ENCODE data around the gene MSX2. TPM values are rescaled to one million over a fixed set of nuclear protein-coding genes. Genes with fewer than 3 reads are reported as not detected.

Gene MSX2
- total RNA-seq: not detected in 2 replicates

GRCh38 chr5:174724484-174725260, at the start of gene MSX2:
TSS of gene MSX2 (plus strand) at chr5:174724582. CDS start at chr5:174724660, 78 bp downstream.
- Mint-ChIP-seq H3K27me3 (ENCODE audit: insufficient read depth) (peaks cover 82% of the 10 kb centered on the region), H3K4me1 (ENCODE audit: low read depth) (peaks cover 5% of the 10 kb centered on the region), H3K36me3 (ENCODE audit: low read depth) (no peaks in the 10 kb centered on the region), H3K9me3 (peaks cover 4% of the 10 kb centered on the region), H3K4me3 (peak within 1 kb of the TSS; percentile 15), H3K27ac (peak within 1 kb of the TSS; percentile 31)
- DNase-seq (ENCODE audit: low spot score): no peak
- intact Hi-C loops (cut with micrococcal nuclease): loop anchor here (5.0 kb wide), 1 partner anchor 1477 kb away; no protein-coding TSS in a partner anchor

- Mint-ChIP-seq H3K9me3 (no peaks in the 10 kb centered on the region), H3K36me3 (ENCODE audit: low read depth) (no peaks in the 10 kb centered on the region), H3K27me3 (ENCODE audit: insufficient read depth) (no peaks in the 10 kb centered on the region), H3K4me3 (no peak overlapping the region), H3K27ac (no peak overlapping the region), H3K4me1 (ENCODE audit: low read depth) (no peaks in the 10 kb centered on the region)
- DNase-seq (ENCODE audit: low spot score): no peak
- intact Hi-C loops (cut with micrococcal nuclease): no loop called here
Measured at GRCh38 chr5:174675110-174675509, 49.3 kb upstream of the MSX2 start.

DNA sequence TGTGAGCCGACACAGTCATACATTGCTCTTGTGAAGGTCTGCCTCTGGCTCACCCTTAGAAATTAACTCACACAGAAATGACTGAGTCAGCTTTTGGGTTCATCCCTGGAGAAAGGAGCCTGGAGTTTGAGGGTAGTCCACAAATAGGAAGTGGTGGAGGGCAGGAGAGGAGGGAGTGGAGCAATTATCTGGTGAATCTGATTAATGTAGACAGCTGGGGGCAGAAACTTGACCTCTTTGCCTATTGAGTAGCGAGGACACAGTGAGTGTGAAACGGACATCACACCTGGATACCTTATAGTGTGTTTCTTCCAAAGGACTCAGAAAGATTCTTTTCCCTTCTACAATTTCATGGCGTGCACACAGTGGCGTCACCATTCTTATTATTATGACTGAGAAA, 48.5 kb upstream of the MSX2 start:
- no peaks in the 10 kb centered on the region for H3K9me3 Mint-ChIP-seq
- no peaks in the 10 kb centered on the region for H3K36me3 Mint-ChIP-seq (ENCODE audit: low read depth)
- no peak overlapping the region for H3K4me3 Mint-ChIP-seq
- no peaks in the 10 kb centered on the region for H3K4me1 Mint-ChIP-seq (ENCODE audit: low read depth)
- no peak overlapping the region for H3K27ac Mint-ChIP-seq
- no peaks in the 10 kb centered on the region for H3K27me3 Mint-ChIP-seq (ENCODE audit: insufficient read depth)
- intact Hi-C loops (cut with micrococcal nuclease): no loop called here
- DNase-seq (ENCODE audit: low spot score): no peak

- no peak overlapping the region for H3K27ac Mint-ChIP-seq
- no peaks in the 10 kb centered on the region for H3K27me3 Mint-ChIP-seq (ENCODE audit: insufficient read depth)
- no peaks in the 10 kb centered on the region for H3K36me3 Mint-ChIP-seq (ENCODE audit: low read depth)
- no peaks in the 10 kb centered on the region for H3K4me1 Mint-ChIP-seq (ENCODE audit: low read depth)
- no peaks in the 10 kb centered on the region for H3K9me3 Mint-ChIP-seq
- no peak for DNase-seq (ENCODE audit: low spot score)
- no peak overlapping the region for H3K4me3 Mint-ChIP-seq
- intact Hi-C loops (cut with micrococcal nuclease): no loop called here
Measured at GRCh38 chr5:174678107-174678506, 46.3 kb upstream of the MSX2 start.

GRCh38 chr5:174680901-174681565, 43.3 kb upstream of the MSX2 start:
- Mint-ChIP-seq H3K27me3 (ENCODE audit: insufficient read depth) (no peaks in the 10 kb centered on the region), H3K4me3 (no peak overlapping the region), H3K9me3 (no peaks in the 10 kb centered on the region), H3K36me3 (ENCODE audit: low read depth) (no peaks in the 10 kb centered on the region), H3K4me1 (ENCODE audit: low read depth) (no peaks in the 10 kb centered on the region), H3K27ac (no peak overlapping the region)
- intact Hi-C loops (cut with micrococcal nuclease): no loop called here
- no peak for DNase-seq (ENCODE audit: low spot score)

DNA sequence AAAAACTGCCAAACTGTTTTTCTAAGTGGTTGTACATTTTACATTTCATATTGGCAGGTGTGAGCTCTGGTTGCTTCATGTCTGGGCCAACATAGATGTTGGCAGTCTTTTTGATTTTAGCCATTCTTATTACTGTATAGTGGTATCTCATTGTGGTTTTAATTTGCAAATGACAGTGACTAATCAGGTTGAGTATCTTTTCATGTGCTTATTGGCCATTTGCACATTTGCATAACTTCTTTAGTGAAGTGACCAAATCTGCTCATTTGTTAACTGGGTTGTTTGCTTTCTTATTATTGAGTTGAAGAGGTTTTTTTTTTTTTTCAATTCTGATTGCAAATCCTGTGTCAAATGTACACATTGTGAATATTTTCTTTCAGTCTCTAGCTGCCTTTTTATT, 36.9 kb upstream of the MSX2 start:
- Mint-ChIP-seq H3K27me3 (ENCODE audit: insufficient read depth) (peaks cover 34% of the 10 kb centered on the region), H3K27ac (no peak overlapping the region)

GRCh38 chr5:174688441-174689354, 35.7 kb upstream of the MSX2 start:
- Mint-ChIP-seq H3K4me3 (no peak overlapping the region), H3K27me3 (ENCODE audit: insufficient read depth) (peaks cover 44% of the 10 kb centered on the region), H3K4me1 (ENCODE audit: low read depth) (peaks cover 4% of the 10 kb centered on the region), H3K9me3 (no peaks in the 10 kb centered on the region), H3K27ac (no peak overlapping the region), H3K36me3 (ENCODE audit: low read depth) (no peaks in the 10 kb centered on the region)
- intact Hi-C loops (cut with micrococcal nuclease): no loop called here
- DNase-seq (ENCODE audit: low spot score): no peak

More for the DNA sequence above, 36.9 kb upstream of the MSX2 start:
- Mint-ChIP-seq H3K36me3 (ENCODE audit: low read depth) (no peaks in the 10 kb centered on the region), H3K4me3 (no peak overlapping the region), H3K9me3 (no peaks in the 10 kb centered on the region), H3K4me1 (ENCODE audit: low read depth) (peaks cover 1% of the 10 kb centered on the region)
- no peak for DNase-seq (ENCODE audit: low spot score)
- intact Hi-C loops (cut with micrococcal nuclease): no loop called here

DNA sequence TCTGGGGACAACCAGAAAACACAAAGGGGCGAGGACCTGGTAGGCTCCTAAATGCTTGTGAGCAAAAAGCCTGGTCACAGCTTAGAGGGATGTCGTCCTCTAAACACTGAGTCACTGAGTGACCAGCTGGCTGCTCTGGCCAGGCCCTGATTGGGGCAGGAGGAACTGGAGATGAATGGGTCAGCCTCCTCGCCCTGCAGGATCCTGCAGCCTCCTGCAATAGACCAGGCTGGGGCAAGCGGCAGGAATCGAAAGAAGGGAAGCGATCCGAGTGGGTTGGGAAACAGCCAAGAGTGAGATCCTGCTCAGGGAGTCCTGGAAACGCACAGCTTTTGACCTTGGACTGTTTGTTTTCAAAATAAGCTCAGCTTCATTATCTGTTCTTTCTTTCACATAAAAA, 34.1 kb upstream of the MSX2 start:
- Mint-ChIP-seq H3K9me3 (no peaks in the 10 kb centered on the region), H3K27me3 (ENCODE audit: insufficient read depth) (peaks cover 51% of the 10 kb centered on the region), H3K4me3 (no peak overlapping the region), H3K4me1 (ENCODE audit: low read depth) (peaks cover 4% of the 10 kb centered on the region), H3K36me3 (ENCODE audit: low read depth) (no peaks in the 10 kb centered on the region), H3K27ac (no peak overlapping the region)
- no peak for DNase-seq (ENCODE audit: low spot score)
- intact Hi-C loops (cut with micrococcal nuclease): no loop called here

DNA sequence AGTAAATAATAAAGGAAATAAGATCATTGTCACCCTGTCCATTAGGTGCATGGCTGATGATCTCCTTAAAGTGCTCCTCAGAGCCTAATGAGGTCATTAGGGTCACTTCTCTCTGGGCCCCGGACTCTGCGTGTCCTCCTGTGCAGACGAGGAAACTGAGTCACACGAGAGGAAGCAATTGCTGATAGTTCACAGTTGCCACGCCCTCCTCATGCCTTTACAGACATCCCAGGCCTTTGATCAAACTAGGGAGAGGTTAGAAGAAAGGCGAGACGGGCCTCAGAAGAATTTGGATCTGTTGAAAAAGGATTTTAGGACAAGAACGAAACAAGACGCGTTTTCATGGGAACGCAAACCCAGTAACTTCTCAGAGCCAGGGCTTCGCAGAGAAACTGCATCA, 32.0 kb upstream of the MSX2 start:
- Mint-ChIP-seq H3K4me3 (no peak overlapping the region), H3K9me3 (no peaks in the 10 kb centered on the region), H3K27me3 (ENCODE audit: insufficient read depth) (peaks cover 50% of the 10 kb centered on the region), H3K4me1 (ENCODE audit: low read depth) (peaks cover 4% of the 10 kb centered on the region), H3K36me3 (ENCODE audit: low read depth) (no peaks in the 10 kb centered on the region), H3K27ac (no peak overlapping the region)
- no peak for DNase-seq (ENCODE audit: low spot score)
- intact Hi-C loops (cut with micrococcal nuclease): no loop called here

- peaks cover 4% of the 10 kb centered on the region for H3K4me1 Mint-ChIP-seq (ENCODE audit: low read depth)
- H3K4me3 Mint-ChIP-seq: no peak overlapping the region
- no peaks in the 10 kb centered on the region for H3K9me3 Mint-ChIP-seq
- H3K27ac Mint-ChIP-seq: no peak overlapping the region
- no peak for DNase-seq (ENCODE audit: low spot score)
- H3K36me3 Mint-ChIP-seq (ENCODE audit: low read depth): no peaks in the 10 kb centered on the region
- intact Hi-C loops (cut with micrococcal nuclease): no loop called here
- H3K27me3 Mint-ChIP-seq (ENCODE audit: insufficient read depth): peaks cover 44% of the 10 kb centered on the region
Measured at GRCh38 chr5:174692982-174693422, 31.4 kb upstream of the MSX2 start.

- intact Hi-C loops (cut with micrococcal nuclease): no loop called here
- DNase-seq (ENCODE audit: low spot score): no peak
- no peaks in the 10 kb centered on the region for H3K9me3 Mint-ChIP-seq
- H3K4me1 Mint-ChIP-seq (ENCODE audit: low read depth): peaks cover 4% of the 10 kb centered on the region
- no peak overlapping the region for H3K4me3 Mint-ChIP-seq
- no peak overlapping the region for H3K27ac Mint-ChIP-seq
- no peaks in the 10 kb centered on the region for H3K36me3 Mint-ChIP-seq (ENCODE audit: low read depth)
- peaks cover 41% of the 10 kb centered on the region for H3K27me3 Mint-ChIP-seq (ENCODE audit: insufficient read depth)
Measured at GRCh38 chr5:174693697-174694385, 30.5 kb upstream of the MSX2 start.

GRCh38 chr5:174694611-174695010, 29.8 kb upstream of the MSX2 start:
- no peak for DNase-seq (ENCODE audit: low spot score)
- Mint-ChIP-seq H3K27me3 (ENCODE audit: insufficient read depth) (peaks cover 37% of the 10 kb centered on the region), H3K36me3 (ENCODE audit: low read depth) (no peaks in the 10 kb centered on the region), H3K27ac (no peak overlapping the region), H3K9me3 (no peaks in the 10 kb centered on the region), H3K4me3 (no peak overlapping the region), H3K4me1 (ENCODE audit: low read depth) (peaks cover 4% of the 10 kb centered on the region)
- intact Hi-C loops (cut with micrococcal nuclease): no loop called here

Data from activated T-helper 1 cell treated with anti-CD3 and anti-CD28 coated beads, Interleukin-12 subunit alpha, Interleukin-12 subunit beta, Interleukin-2, Interleukin-4 antibody, amounts not matched to agents 30 ng/mL and 10 ng/mL and 1 ng/mL, durations not matched to agents 14 hours and 24 hours and 36 hours (primary cell).